HG03196 (cell line): ENCODE data around the gene TF.
"Not testable (repeated sequence)": the region's sequence is repeated elsewhere in the genome, so short reads cannot be mapped to it uniquely, and the experiment has no call there.

Experiments
- ATAC-seq: cut with Tn5 transposase; IDR thresholded peaks from one replicate; pipeline ENCODE4 v1.9.1; 2021; ENCODE audit not compliant: unreplicated experiment

TF gene

GRCh38 chr3:133763797-133764683, 17.8 kb downstream of the TF start:
- no peak for ATAC-seq

GRCh38 chr3:133765256-133765655, 19.1 kb downstream of the TF start:
- no peak for ATAC-seq

GRCh38 chr3:133767607-133768006, 21.4 kb downstream of the TF start:
- no peak for ATAC-seq

GRCh38 chr3:133769536-133769935, 23.3 kb downstream of the TF start:
- no peak for ATAC-seq

- ATAC-seq = no peak
Measured at GRCh38 chr3:133773732-133774131, 27.5 kb downstream of the TF start.

GRCh38 chr3:133775309-133775708, 29.1 kb downstream of the TF start:
- ATAC-seq = no peak

- ATAC-seq = no peak
Measured at GRCh38 chr3:133775835-133776234, 29.6 kb downstream of the TF start.

- no peak for ATAC-seq
Measured at GRCh38 chr3:133776794-133777438, 30.7 kb downstream of the TF start.

- no peak for ATAC-seq
Measured at GRCh38 chr3:133777807-133778568, 31.8 kb downstream of the TF start.

- no peak for ATAC-seq
Measured at GRCh38 chr3:133779626-133780203, 33.5 kb downstream of the TF start.

- not testable (repeated sequence) for ATAC-seq
Measured at GRCh38 chr3:133780756-133781155, 34.6 kb downstream of the TF start.

- ATAC-seq = no peak
Measured at GRCh38 chr3:133781570-133781969, 35.4 kb downstream of the TF start.

GRCh38 chr3:133782454-133782853, 36.3 kb downstream of the TF start:
- no peak for ATAC-seq

- no peak for ATAC-seq
Measured at GRCh38 chr3:133783762-133784161, 37.6 kb downstream of the TF start.

GRCh38 chr3:133788024-133788423, 41.8 kb downstream of the TF start:
- no peak for ATAC-seq

GRCh38 chr3:133792171-133792763, 46.1 kb downstream of the TF start:
- no peak for ATAC-seq

GRCh38 chr3:133797396-133798105, 51.4 kb downstream of the TF start:
- no peak for ATAC-seq

GRCh38 chr3:133799794-133800585, 53.8 kb downstream of the TF start:
- ATAC-seq = no peak

- ATAC-seq = no peak
Measured at GRCh38 chr3:133803469-133803868, 57.3 kb downstream of the TF start.
